ENCODE measurements around the gene CFDP1. TPM values are rescaled to one million over a fixed set of nuclear protein-coding genes. Genes with fewer than 3 reads are reported as not detected.
A peak's percentile ranks its signal among the peaks of the same experiment; 100 is the strongest.

CFDP1 gene
- total and polyA plus RNA-seq, 2 of the 13 experiments (the other 11 are each of a cell fraction or from before 2014, with no cell fraction given), result 78.6 to 153 TPM

DNA sequence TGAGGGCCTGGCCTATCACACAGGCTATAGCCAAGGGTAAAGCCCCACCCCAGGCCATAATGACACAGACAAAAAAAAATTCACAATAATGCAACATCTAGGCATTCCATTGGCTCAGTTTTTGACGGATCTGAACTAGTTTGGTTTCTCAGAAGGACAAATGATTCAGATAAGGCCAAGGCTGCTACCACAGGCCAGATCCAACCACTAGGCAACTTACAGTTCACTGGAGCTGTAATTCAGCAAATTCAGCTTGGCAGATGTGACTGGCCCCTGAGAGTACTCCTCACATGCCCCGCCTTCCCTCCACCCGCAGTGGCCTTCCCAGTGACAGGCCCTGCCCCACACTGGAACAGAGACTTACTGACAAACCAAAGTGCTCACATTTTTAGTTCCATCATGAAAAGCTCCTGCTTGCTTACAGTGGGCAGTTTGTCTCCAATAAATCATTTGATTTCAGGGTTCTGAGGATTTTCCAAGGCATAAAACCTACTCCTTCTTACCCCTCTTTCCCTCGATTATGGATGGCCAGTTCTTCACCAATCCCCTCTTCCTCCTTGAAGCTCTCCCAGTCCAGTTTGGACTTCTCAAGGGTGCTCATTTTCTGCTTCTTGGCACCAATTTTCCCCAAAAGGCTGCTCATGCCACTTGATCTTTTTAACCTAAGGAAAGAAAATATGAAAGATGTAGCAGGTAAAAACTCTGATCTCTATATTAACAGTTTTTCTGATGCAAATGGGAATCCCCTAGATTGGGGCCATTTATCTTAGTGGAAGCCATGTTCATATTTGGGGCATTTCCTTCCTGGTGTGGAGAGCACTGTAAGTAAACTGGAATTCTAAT lies 128.6 kb downstream of the CFDP1 start (continued):
- TF ChIP-seq, protein P1, sequence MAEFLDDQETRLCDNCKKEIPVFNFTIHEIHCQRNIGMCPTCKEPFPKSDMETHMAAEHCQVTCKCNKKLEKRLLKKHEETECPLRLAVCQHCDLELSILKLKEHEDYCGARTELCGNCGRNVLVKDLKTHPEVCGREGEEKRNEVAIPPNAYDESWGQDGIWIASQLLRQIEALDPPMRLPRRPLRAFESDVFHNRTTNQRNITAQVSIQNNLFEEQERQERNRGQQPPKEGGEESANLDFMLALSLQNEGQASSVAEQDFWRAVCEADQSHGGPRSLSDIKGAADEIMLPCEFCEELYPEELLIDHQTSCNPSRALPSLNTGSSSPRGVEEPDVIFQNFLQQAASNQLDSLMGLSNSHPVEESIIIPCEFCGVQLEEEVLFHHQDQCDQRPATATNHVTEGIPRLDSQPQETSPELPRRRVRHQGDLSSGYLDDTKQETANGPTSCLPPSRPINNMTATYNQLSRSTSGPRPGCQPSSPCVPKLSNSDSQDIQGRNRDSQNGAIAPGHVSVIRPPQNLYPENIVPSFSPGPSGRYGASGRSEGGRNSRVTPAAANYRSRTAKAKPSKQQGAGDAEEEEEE (CRISPR knock-in tag; IDR thresholded peaks at IDR 0.05; ENCODE audit: borderline replicate concordance), result peak; percentile 90
- no peak for TF ChIP-seq KDM5A (IDR thresholded peaks at IDR 0.05; ENCODE audit: borderline replicate concordance, low read length)
- TF ChIP-seq WIZ (CRISPR knock-in tag; IDR thresholded peaks at IDR 0.05), result 0 out of 2 replicates have a peak, but pooled peaks have one; percentile 20
- 0 out of 2 replicates have a peak, but pooled peaks have one; percentile 5 for TF ChIP-seq RAD21 (CRISPR knock-in tag; IDR thresholded peaks at IDR 0.05)
- TF ChIP-seq ZNF354B (CRISPR knock-in tag; IDR thresholded peaks at IDR 0.05), result no peak
- TF ChIP-seq HMGXB4 (CRISPR knock-in tag; IDR thresholded peaks at IDR 0.05; ENCODE audit: borderline replicate concordance in 1 of 2, low read depth in 1 of 2), result peak in 1 of 2 experiments; percentile 34; a peak in 1 of 4 replicates
- no peak for TF ChIP-seq ZNF737 (CRISPR knock-in tag; IDR thresholded peaks at IDR 0.05; ENCODE audit: borderline replicate concordance)
- no peak for TF ChIP-seq RBAK (CRISPR knock-in tag; IDR thresholded peaks at IDR 0.05)
- 0 out of 2 replicates have a peak, but pooled peaks have one; percentile 1 for TF ChIP-seq SMAD1 (CRISPR knock-in tag; IDR thresholded peaks at IDR 0.05; ENCODE audit: borderline replicate concordance, low read depth)
- TF ChIP-seq ZNF607 (CRISPR knock-in tag; IDR thresholded peaks at IDR 0.05; ENCODE audit: borderline replicate concordance), result 0 out of 2 replicates have a peak, but pooled peaks have one; percentile 17
- TF ChIP-seq ZNF180 (CRISPR knock-in tag; IDR thresholded peaks at IDR 0.05; ENCODE audit: borderline replicate concordance, low read depth), result no peak
- no peak for TF ChIP-seq POLR2AphosphoS5 (IDR thresholded peaks at IDR 0.05; ENCODE audit: low read depth, low read length)
- TF ChIP-seq FOSL2 (CRISPR knock-in tag; IDR thresholded peaks at IDR 0.05), result 0 out of 2 replicates have a peak, but pooled peaks have one; percentile 6
- TF ChIP-seq POLR2A (IDR thresholded peaks at IDR 0.05; ENCODE audit: insufficient read depth in 1 of 2, low read depth in 2 of 2, low read length in 2 of 2), result peak in 1 of 2 experiments; percentile 32; a peak in 1 of 4 replicates
- TF ChIP-seq XRCC5 (optimal IDR thresholded peaks at IDR 0.05; ENCODE audit: low read length), result no peak
- TF ChIP-seq, protein P2, sequence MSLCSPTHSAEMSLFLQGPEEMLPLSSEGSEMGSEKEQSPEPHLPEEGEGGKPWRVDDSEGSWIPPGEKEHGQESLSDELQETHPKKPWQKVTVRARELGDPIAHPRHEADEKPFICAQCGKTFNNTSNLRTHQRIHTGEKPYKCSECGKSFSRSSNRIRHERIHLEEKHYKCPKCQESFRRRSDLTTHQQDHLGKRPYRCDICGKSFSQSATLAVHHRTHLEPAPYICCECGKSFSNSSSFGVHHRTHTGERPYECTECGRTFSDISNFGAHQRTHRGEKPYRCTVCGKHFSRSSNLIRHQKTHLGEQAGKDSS (CRISPR knock-in tag; IDR thresholded peaks at IDR 0.05; ENCODE audit: borderline replicate concordance, low read depth), result peak; percentile 26; the same call in 1 of the 2 replicates
- TF ChIP-seq GATAD1 (CRISPR knock-in tag; IDR thresholded peaks at IDR 0.05), result no peak
- TF ChIP-seq CERS6 (CRISPR knock-in tag; IDR thresholded peaks at IDR 0.05), result no peak
- no peak for TF ChIP-seq ZNF562 (CRISPR knock-in tag; IDR thresholded peaks at IDR 0.05; ENCODE audit: borderline replicate concordance)
- TF ChIP-seq ZNF772 (CRISPR knock-in tag; IDR thresholded peaks at IDR 0.05), result 0 out of 2 replicates have a peak, but pooled peaks have one; percentile 34
- TF ChIP-seq ZFY (CRISPR knock-in tag; IDR thresholded peaks at IDR 0.05), result 0 out of 2 replicates have a peak, but pooled peaks have one; percentile 41
- TF ChIP-seq HNF4A (CRISPR knock-in tag; IDR thresholded peaks at IDR 0.05), result 0 out of 2 replicates have a peak, but pooled peaks have one; percentile 14

Measured in HepG2 (cell line).